ENCODE measurements around the gene DOCK1.

Gene DOCK1

DNA sequence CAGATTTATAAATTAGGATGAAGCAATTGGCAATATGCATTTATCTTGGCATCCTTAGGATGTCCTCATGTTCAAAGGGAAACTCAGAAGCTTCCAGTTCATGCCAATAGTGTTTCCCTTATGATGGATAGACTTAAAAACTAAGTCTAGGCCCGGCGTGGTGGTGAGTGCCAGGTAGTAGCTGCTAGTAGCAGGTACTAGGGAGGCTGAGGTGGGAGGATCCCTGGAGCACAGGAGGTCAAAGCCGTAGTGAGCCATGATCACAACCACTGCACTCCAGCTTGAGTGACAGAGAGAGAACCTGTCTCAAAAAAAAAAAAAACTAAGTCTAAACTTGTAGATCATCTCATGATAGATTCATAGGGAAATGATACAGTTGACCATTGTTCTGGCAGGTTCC is 115.0 kb downstream of the DOCK1 start:
- in situ Hi-C loops (cut with MboI; ENCODE audit: low sequenced_read_pairs): no loop called here
- Histone ChIP-seq H3K36me3 (replicated peaks) (no peaks in the 10 kb centered on the region), H3K4me3 (no peak overlapping the region), H3K27me3 (ENCODE audit: low read depth) (no peaks in the 10 kb centered on the region), H3K4me1 (peaks cover 7% of the 10 kb centered on the region), H3K9me3 (no peaks in the 10 kb centered on the region)
- no peak for DNase-seq (ENCODE audit: low spot score in 2 of 2)

DNA sequence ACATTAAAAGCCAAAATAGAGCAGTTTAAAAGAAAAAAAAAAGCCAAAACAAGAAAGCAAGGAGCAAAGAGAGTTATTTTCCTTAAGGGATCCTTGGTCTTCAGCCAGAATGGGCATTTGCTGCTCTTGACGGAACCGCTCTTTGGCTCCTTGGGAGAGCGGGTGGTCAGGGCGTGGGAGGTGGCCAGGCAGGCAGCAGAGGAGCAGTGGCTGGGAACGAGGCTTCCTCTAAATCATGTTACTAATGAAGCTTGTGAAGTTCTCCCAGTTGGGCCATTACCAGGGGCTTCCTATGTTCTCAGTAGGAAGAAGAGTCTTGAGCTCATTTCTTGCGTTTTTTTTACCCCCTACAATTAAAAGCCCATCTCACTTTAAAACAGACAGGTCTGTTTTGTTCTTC is 116.6 kb downstream of the DOCK1 start:
- H3K4me1 ChIP-seq: peaks cover 7% of the 10 kb centered on the region
- in situ Hi-C loops (cut with MboI; ENCODE audit: low sequenced_read_pairs): no loop called here

GRCh38 chr10:127024685-127025435 is 119.6 kb downstream of the DOCK1 start:
- DNase-seq (ENCODE audit: low spot score in 2 of 2): no peak
- H3K36me3 ChIP-seq (replicated peaks): no peaks in the 10 kb centered on the region; the same call in none of the 2 replicates
- H3K9me3 ChIP-seq: no peaks in the 10 kb centered on the region
- in situ Hi-C loops (cut with MboI; ENCODE audit: low sequenced_read_pairs): no loop called here
- H3K4me3 ChIP-seq: no peak overlapping the region
- no peaks in the 10 kb centered on the region for H3K4me1 ChIP-seq
- H3K27me3 ChIP-seq (ENCODE audit: low read depth): no peaks in the 10 kb centered on the region

More for the DNA sequence above, 116.6 kb downstream of the DOCK1 start:
- Histone ChIP-seq H3K36me3 (replicated peaks) (no peaks in the 10 kb centered on the region; the same call in 1 of the 2 replicates), H3K9me3 (no peaks in the 10 kb centered on the region), H3K27me3 (ENCODE audit: low read depth) (no peaks in the 10 kb centered on the region), H3K4me3 (no peak overlapping the region)
- DNase-seq (ENCODE audit: low spot score in 2 of 2): no peak

GRCh38 chr10:127027786-127028185 is 122.6 kb downstream of the DOCK1 start:
- H3K36me3 ChIP-seq (replicated peaks): peaks cover 2% of the 10 kb centered on the region
- no peak for DNase-seq (ENCODE audit: low spot score in 2 of 2)
- in situ Hi-C loops (cut with MboI; ENCODE audit: low sequenced_read_pairs): no loop called here
- no peaks in the 10 kb centered on the region for H3K27me3 ChIP-seq (ENCODE audit: low read depth)
- no peaks in the 10 kb centered on the region for H3K4me1 ChIP-seq
- no peak overlapping the region for H3K4me3 ChIP-seq
- no peaks in the 10 kb centered on the region for H3K9me3 ChIP-seq

- in situ Hi-C loops (cut with MboI; ENCODE audit: low sequenced_read_pairs): no loop called here
- Histone ChIP-seq H3K4me3 (no peak overlapping the region), H3K4me1 (no peaks in the 10 kb centered on the region), H3K9me3 (no peaks in the 10 kb centered on the region), H3K27me3 (ENCODE audit: low read depth) (no peaks in the 10 kb centered on the region), H3K36me3 (replicated peaks) (peaks cover 4% of the 10 kb centered on the region)
- DNase-seq (ENCODE audit: low spot score in 2 of 2): no peak
Observed at GRCh38 chr10:127028556-127028955, 123.3 kb downstream of the DOCK1 start.

DNA sequence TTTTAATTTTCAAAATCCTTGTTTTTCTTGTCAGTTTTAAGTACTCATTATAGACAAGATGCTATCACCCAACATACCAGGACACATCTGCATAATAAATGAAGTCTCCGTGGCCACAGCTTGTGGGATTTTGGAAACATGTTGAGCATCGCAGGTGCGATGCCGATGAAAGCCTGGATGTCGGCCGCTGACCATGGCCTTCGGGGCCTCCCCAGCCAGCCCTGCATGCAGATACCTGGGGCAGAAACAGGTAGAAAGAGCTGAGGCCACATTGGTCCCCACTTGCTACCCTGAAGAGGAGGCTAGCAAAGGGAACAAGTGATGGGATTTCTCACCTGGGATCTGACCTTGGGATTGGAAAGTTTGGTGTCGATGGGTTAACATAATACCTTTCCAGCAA is 123.8 kb downstream of the DOCK1 start:
- Histone ChIP-seq H3K4me1 (no peaks in the 10 kb centered on the region), H3K36me3 (replicated peaks) (peaks cover 7% of the 10 kb centered on the region), H3K9me3 (no peaks in the 10 kb centered on the region), H3K27me3 (ENCODE audit: low read depth) (no peaks in the 10 kb centered on the region), H3K4me3 (no peak overlapping the region)
- in situ Hi-C loops (cut with MboI; ENCODE audit: low sequenced_read_pairs): no loop called here
- no peak for DNase-seq (ENCODE audit: low spot score in 2 of 2)

GRCh38 chr10:127033216-127034033 is 128.2 kb downstream of the DOCK1 start:
- no peak overlapping the region for H3K4me3 ChIP-seq
- peaks cover 10% of the 10 kb centered on the region for H3K36me3 ChIP-seq (replicated peaks)
- peak; percentile 4 to 17 for DNase-seq (ENCODE audit: low spot score in 2 of 2)
- no peaks in the 10 kb centered on the region for H3K27me3 ChIP-seq (ENCODE audit: low read depth)
- in situ Hi-C loops (cut with MboI; ENCODE audit: low sequenced_read_pairs): no loop called here
- H3K4me1 ChIP-seq: no peaks in the 10 kb centered on the region
- H3K9me3 ChIP-seq: no peaks in the 10 kb centered on the region

DNA sequence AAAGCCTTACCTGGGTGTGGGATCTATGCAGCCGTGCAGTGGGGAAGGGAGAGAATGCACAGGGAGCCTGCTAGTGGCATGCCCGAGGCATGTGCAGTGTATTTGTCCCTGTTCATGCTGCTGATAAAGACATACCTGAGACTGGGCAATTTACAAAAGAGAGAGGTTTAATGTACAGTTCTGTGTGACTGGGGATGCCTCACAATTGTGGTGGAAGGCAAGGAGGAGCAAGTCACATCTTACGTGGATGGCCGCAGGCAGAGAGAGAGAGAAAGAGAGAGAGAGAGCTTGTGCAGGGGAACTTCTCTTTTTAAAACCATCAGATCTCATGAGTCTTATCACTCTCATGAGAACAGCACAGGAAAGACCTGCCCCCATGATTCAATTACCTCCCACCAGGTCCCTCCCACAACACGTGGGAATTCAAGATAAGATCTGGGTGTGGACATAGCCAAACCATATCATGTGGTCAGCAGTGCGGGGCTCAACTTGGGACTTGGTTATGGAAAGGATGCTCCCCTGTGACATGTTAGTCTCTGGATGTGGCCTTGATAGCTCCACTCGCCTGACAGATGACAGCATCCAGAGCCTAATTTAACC is 128.9 kb downstream of the DOCK1 start:
- Histone ChIP-seq H3K27me3 (ENCODE audit: low read depth) (no peaks in the 10 kb centered on the region), H3K9me3 (no peaks in the 10 kb centered on the region), H3K4me3 (no peak overlapping the region), H3K36me3 (replicated peaks) (peaks cover 12% of the 10 kb centered on the region), H3K4me1 (no peaks in the 10 kb centered on the region)
- no peak for DNase-seq (ENCODE audit: low spot score in 2 of 2)
- in situ Hi-C loops (cut with MboI; ENCODE audit: low sequenced_read_pairs): no loop called here

DNA sequence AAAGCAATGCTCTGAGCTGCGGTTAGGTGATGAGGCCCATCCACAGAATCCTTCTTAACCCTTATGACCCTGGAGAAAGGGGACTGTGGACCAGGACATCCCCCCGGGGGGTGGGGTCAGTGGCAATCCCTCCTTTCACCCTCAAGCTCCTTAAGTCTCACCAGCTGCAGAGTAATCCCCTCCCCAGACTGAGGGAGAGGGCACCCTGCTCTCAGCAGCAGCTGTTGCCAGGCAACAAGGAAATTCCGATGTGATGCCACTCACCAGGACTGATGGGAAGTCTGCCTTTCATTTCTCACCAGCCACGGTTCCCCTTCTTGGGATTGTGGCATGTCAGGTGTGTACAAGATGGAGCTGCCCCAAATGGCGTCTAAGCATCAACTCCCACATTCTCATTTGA is 129.6 kb downstream of the DOCK1 start:
- H3K4me1 ChIP-seq: no peaks in the 10 kb centered on the region
- no peaks in the 10 kb centered on the region for H3K9me3 ChIP-seq
- DNase-seq (ENCODE audit: low spot score in 2 of 2): no peak
- no peaks in the 10 kb centered on the region for H3K27me3 ChIP-seq (ENCODE audit: low read depth)
- H3K4me3 ChIP-seq: no peak overlapping the region
- H3K36me3 ChIP-seq (replicated peaks): peaks cover 14% of the 10 kb centered on the region
- in situ Hi-C loops (cut with MboI; ENCODE audit: low sequenced_read_pairs): no loop called here

DNA sequence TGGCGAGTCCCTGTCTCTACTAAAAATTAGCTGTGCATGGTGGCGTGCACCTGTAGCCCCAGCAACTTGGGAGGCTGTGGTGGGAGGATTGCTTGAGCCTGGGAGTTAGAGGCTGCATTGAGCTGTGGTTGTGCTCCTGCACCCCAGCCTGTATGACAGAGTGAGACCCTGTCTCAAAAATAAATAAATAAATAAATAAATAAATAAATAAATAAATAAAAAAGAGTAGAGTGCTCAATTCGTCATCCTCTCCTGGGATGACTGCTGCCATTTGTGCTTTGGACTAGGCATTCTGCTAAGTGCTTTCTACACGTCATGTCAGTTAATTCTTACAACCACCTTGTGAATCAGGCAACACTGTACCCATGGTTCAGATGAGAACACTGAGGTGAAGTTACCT is 130.6 kb downstream of the DOCK1 start:
- no peak overlapping the region for H3K4me3 ChIP-seq
- DNase-seq (ENCODE audit: low spot score in 2 of 2): no peak
- in situ Hi-C loops (cut with MboI; ENCODE audit: low sequenced_read_pairs): no loop called here
- H3K36me3 ChIP-seq (replicated peaks): peaks cover 14% of the 10 kb centered on the region
- H3K4me1 ChIP-seq: no peaks in the 10 kb centered on the region
- H3K9me3 ChIP-seq: no peaks in the 10 kb centered on the region
- no peaks in the 10 kb centered on the region for H3K27me3 ChIP-seq (ENCODE audit: low read depth)

- Histone ChIP-seq H3K27me3 (ENCODE audit: low read depth) (no peaks in the 10 kb centered on the region), H3K36me3 (replicated peaks) (peaks cover 14% of the 10 kb centered on the region), H3K4me3 (no peak overlapping the region), H3K9me3 (no peaks in the 10 kb centered on the region), H3K4me1 (no peaks in the 10 kb centered on the region)
- in situ Hi-C loops (cut with MboI; ENCODE audit: low sequenced_read_pairs): no loop called here
- no peak for DNase-seq (ENCODE audit: low spot score in 2 of 2)
Observed at GRCh38 chr10:127036987-127037386, 131.8 kb downstream of the DOCK1 start.

- Histone ChIP-seq H3K4me1 (no peaks in the 10 kb centered on the region), H3K9me3 (no peaks in the 10 kb centered on the region), H3K36me3 (replicated peaks) (peaks cover 6% of the 10 kb centered on the region), H3K4me3 (no peak overlapping the region), H3K27me3 (ENCODE audit: low read depth) (no peaks in the 10 kb centered on the region)
- in situ Hi-C loops (cut with MboI; ENCODE audit: low sequenced_read_pairs): no loop called here
- no peak for DNase-seq (ENCODE audit: low spot score in 2 of 2)
Observed at GRCh38 chr10:127039435-127039834, 134.2 kb downstream of the DOCK1 start.

DNA sequence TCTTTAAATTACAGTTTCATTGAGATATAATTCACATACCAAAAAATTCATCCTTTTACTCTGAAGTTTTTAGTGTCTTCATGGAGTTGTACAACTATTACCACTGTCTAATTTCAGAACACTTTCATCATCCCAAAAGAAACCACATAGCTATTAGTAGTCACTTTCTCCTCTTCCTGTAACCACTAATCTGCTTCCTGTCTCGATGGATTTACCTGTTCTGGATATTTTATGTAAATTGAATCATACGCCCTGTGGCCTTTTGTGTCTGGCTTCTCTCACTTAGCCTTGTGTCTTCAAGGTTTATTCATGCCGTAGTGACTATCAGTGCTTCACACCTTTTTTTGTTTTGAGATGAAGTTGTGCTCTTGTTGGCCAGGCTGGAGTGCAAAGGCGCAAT is 135.5 kb downstream of the DOCK1 start:
- Histone ChIP-seq H3K27me3 (ENCODE audit: low read depth) (no peaks in the 10 kb centered on the region), H3K4me3 (no peak overlapping the region), H3K9me3 (no peaks in the 10 kb centered on the region), H3K4me1 (no peaks in the 10 kb centered on the region), H3K36me3 (replicated peaks) (peaks cover 4% of the 10 kb centered on the region)
- in situ Hi-C loops (cut with MboI; ENCODE audit: low sequenced_read_pairs): no loop called here
- DNase-seq (ENCODE audit: low spot score in 2 of 2): no peak

DNA sequence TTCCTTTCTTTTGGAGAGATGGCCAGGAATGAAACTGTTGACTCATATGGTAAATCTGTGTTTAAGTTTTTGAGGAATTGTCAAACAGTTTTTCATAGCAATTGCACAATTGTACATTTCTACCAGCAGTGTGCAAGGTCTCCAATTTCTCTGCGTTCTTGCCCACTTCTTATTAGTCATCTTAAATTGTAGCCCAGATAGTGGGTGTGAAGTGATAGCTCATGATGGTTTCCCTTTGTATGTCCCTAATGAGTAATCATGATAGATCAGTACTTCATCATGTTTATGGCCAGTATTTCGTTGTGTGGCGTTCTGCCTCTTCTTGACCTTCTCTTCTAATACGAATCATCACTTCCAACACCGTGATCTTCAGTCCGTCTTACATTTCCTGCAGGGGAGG is 136.3 kb downstream of the DOCK1 start:
- in situ Hi-C loops (cut with MboI; ENCODE audit: low sequenced_read_pairs): no loop called here

More for the DNA sequence above, 136.3 kb downstream of the DOCK1 start:
- no peak overlapping the region for H3K4me3 ChIP-seq
- no peaks in the 10 kb centered on the region for H3K4me1 ChIP-seq
- DNase-seq (ENCODE audit: low spot score in 2 of 2): no peak
- peaks cover 4% of the 10 kb centered on the region for H3K36me3 ChIP-seq (replicated peaks)
- no peaks in the 10 kb centered on the region for H3K27me3 ChIP-seq (ENCODE audit: low read depth)
- H3K9me3 ChIP-seq: no peaks in the 10 kb centered on the region

Measured in HAP-1 (cell line).